Measurements from ENCODE around the gene EPHX1. TPM values are rescaled to one million over a fixed set of nuclear protein-coding genes. Genes with fewer than 3 reads are reported as not detected.
A peak's percentile ranks its signal among the peaks of the same experiment; 100 is the strongest.

The EPHX1 gene
- total and polyA plus RNA-seq, 2 donors (not counting 1 experiment from before 2014, with no cell fraction given), result 39.1 to 44.3 TPM

DNA sequence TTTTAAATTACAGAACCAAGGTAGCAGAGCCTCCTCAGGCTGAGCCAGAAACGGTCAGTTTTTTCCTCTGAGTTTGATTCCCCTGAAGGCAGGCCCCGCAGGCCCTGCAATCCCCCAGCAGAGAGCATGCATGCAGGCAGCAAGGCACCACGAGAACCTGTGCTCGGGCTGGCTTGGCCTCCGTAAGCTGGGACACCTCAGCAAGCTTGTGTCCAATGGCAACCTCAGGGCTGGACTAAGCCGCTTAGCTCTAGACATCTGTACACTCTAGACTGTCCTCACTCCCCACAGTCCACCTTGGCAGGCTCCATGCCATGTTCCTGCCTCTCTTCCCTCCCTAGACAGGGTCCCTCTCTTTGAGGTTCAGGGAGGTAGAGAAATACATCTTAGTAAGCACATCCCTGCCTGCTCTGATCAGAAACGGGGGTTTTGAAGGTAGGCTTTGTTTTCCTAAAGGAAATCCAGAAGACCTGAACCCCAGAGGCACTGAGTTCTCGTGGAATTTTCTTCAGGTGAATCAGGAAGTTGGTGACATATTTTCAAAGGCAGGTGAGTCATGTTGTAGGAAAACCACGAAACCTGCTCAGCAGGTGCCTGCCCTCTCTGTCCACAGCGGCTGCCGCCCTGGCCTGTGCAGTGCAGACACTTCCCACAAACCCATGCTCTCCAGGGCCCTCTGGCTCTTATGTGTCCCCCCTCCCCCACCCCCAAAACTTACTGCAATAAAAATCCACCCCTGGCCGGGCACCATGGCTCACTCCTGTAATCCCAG, 65.3 kb downstream of the EPHX1 start:
- Histone ChIP-seq H2AFZ (ENCODE audit: low read length) (no peak overlapping the region), H3K79me2 (ENCODE audit: control insufficient read depth, insufficient read depth, low read length) (peaks cover 3% of the 10 kb centered on the region), H3K4me3 (replicated peaks in 1 of 4; ENCODE audit: control extremely low read depth in 1 of 4, insufficient read depth in 1 of 4, low read depth in 3 of 4, low read length in 4 of 4) (no peak overlapping the region), H3K36me3 (ENCODE audit: control insufficient read depth, insufficient read depth, low read length) (peaks cover 16% of the 10 kb centered on the region), H3K9ac (ENCODE audit: insufficient read depth, low read length) (no peak overlapping the region), H3K4me2 (ENCODE audit: extremely low read depth, insufficient read depth, low read length) (no peak overlapping the region), H3K27me3 (ENCODE audit: control insufficient read depth, insufficient read depth, low read length) (no peaks in the 10 kb centered on the region), H3K4me1 (ENCODE audit: control insufficient read depth, extremely low read depth, insufficient read depth, low read length) (peaks cover 7% of the 10 kb centered on the region), H4K20me1 (ENCODE audit: control insufficient read depth, extremely low read depth, insufficient read depth, low read length) (no peaks in the 10 kb centered on the region), H3K27ac (ENCODE audit: insufficient read depth, low read length) (no peak overlapping the region), H3K9me3 (ENCODE audit: control insufficient read depth, insufficient read depth, low read depth, low read length) (no peaks in the 10 kb centered on the region)
- DNase-seq (ENCODE audit: low read depth in 2 of 2), result no peak
- TF ChIP-seq, protein P1, sequence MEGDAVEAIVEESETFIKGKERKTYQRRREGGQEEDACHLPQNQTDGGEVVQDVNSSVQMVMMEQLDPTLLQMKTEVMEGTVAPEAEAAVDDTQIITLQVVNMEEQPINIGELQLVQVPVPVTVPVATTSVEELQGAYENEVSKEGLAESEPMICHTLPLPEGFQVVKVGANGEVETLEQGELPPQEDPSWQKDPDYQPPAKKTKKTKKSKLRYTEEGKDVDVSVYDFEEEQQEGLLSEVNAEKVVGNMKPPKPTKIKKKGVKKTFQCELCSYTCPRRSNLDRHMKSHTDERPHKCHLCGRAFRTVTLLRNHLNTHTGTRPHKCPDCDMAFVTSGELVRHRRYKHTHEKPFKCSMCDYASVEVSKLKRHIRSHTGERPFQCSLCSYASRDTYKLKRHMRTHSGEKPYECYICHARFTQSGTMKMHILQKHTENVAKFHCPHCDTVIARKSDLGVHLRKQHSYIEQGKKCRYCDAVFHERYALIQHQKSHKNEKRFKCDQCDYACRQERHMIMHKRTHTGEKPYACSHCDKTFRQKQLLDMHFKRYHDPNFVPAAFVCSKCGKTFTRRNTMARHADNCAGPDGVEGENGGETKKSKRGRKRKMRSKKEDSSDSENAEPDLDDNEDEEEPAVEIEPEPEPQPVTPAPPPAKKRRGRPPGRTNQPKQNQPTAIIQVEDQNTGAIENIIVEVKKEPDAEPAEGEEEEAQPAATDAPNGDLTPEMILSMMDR (conservative IDR thresholded peaks at IDR 0.05 in 1 of 2, IDR thresholded peaks at IDR 0.05 in 1 of 2; ENCODE audit: low read depth in 1 of 2, low read length in 2 of 2), result no peak
- no peak for TF ChIP-seq EZH2 (IDR thresholded peaks at IDR 0.05; ENCODE audit: low read length, missing control alignments)

DNA sequence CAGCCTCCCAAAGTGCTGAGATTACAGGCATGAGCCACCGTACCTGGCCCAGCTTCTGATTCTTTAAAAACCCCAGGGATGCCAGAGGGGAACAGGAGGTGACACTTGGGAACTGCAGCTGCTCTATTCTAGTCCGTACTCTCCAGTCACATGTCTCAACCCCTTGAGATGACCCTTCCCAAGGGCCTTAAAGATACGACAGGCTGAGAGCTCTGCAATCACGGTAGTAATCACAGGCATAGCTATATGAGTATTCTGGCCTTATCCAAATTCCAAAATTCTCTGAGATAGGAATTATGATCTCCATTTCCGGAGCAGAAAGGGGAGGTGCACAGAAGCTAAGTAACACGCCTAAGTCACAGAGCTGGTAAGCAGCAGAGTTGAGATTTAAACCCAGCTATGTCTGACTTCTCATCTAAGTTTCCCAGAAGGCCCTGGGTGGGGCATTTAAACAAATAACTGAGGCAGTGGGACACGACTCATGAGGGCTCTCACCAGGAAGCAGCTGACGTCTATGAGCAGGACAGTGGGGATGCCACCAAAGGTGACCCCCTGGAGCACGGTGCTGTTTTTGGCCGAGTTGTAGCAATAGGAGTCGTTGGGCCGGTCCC, 67.1 kb downstream of the EPHX1 start:
- H4K20me1 ChIP-seq (ENCODE audit: control insufficient read depth, extremely low read depth, insufficient read depth, low read length), result no peaks in the 10 kb centered on the region
- H3K36me3 ChIP-seq (ENCODE audit: control insufficient read depth, insufficient read depth, low read length), result peaks cover 10% of the 10 kb centered on the region
- TF ChIP-seq, protein P1 (conservative IDR thresholded peaks at IDR 0.05 in 1 of 2, IDR thresholded peaks at IDR 0.05 in 1 of 2; ENCODE audit: low read depth in 1 of 2, low read length in 2 of 2), result no peak
- no peak for TF ChIP-seq EZH2 (IDR thresholded peaks at IDR 0.05; ENCODE audit: low read length, missing control alignments)
- peaks cover 8% of the 10 kb centered on the region for H3K79me2 ChIP-seq (ENCODE audit: control insufficient read depth, insufficient read depth, low read length)
- H3K4me3 ChIP-seq (replicated peaks in 1 of 4; ENCODE audit: control extremely low read depth in 1 of 4, insufficient read depth in 1 of 4, low read depth in 3 of 4, low read length in 4 of 4), result no peak overlapping the region
- no peak overlapping the region for H3K27ac ChIP-seq (ENCODE audit: insufficient read depth, low read length)
- H3K4me2 ChIP-seq (ENCODE audit: extremely low read depth, insufficient read depth, low read length), result no peak overlapping the region
- H3K9me3 ChIP-seq (ENCODE audit: control insufficient read depth, insufficient read depth, low read depth, low read length), result no peaks in the 10 kb centered on the region
- no peak overlapping the region for H2AFZ ChIP-seq (ENCODE audit: low read length)
- H3K4me1 ChIP-seq (ENCODE audit: control insufficient read depth, extremely low read depth, insufficient read depth, low read length), result peaks cover 12% of the 10 kb centered on the region
- no peaks in the 10 kb centered on the region for H3K27me3 ChIP-seq (ENCODE audit: control insufficient read depth, insufficient read depth, low read length)
- no peak overlapping the region for H3K9ac ChIP-seq (ENCODE audit: insufficient read depth, low read length)
- no peak for DNase-seq (ENCODE audit: low read depth in 2 of 2)

DNA sequence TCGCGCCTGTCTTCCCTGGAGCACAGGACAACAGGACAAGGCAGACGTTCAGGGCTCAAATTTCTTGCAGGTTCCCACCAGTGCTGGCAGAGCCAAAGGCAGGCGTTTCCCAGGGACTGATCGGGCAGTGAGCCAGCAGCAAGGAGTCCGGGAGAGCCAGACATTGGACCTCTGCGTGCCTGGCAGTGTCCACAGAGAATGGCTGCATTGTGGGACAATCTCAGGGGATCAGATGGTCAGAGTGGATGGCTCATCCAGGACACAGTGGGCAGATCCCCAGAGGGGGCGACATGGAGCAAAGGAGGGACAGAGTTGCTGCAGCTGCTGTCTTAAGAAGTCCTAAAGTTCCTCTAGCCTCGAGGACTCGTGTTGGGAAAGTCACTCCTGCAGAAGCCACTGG, 67.7 kb downstream of the EPHX1 start:
- peak; percentile 35 to 45 for DNase-seq (ENCODE audit: low read depth in 2 of 2)
- no peaks in the 10 kb centered on the region for H3K27me3 ChIP-seq (ENCODE audit: control insufficient read depth, insufficient read depth, low read length)
- no peaks in the 10 kb centered on the region for H3K9me3 ChIP-seq (ENCODE audit: control insufficient read depth, insufficient read depth, low read depth, low read length)
- peaks cover 8% of the 10 kb centered on the region for H3K79me2 ChIP-seq (ENCODE audit: control insufficient read depth, insufficient read depth, low read length)
- H3K4me1 ChIP-seq (ENCODE audit: control insufficient read depth, extremely low read depth, insufficient read depth, low read length), result peaks cover 12% of the 10 kb centered on the region
- TF ChIP-seq EZH2 (IDR thresholded peaks at IDR 0.05; ENCODE audit: low read length, missing control alignments), result no peak
- TF ChIP-seq, protein P1 (conservative IDR thresholded peaks at IDR 0.05 in 1 of 2, IDR thresholded peaks at IDR 0.05 in 1 of 2; ENCODE audit: low read depth in 1 of 2, low read length in 2 of 2), result peak; percentile 28 to 68
- H2AFZ ChIP-seq (ENCODE audit: low read length), result no peak overlapping the region
- H3K27ac ChIP-seq (ENCODE audit: insufficient read depth, low read length), result no peak overlapping the region
- no peaks in the 10 kb centered on the region for H4K20me1 ChIP-seq (ENCODE audit: control insufficient read depth, extremely low read depth, insufficient read depth, low read length)
- H3K9ac ChIP-seq (ENCODE audit: insufficient read depth, low read length), result no peak overlapping the region
- no peak overlapping the region for H3K4me2 ChIP-seq (ENCODE audit: extremely low read depth, insufficient read depth, low read length)
- peaks cover 10% of the 10 kb centered on the region for H3K36me3 ChIP-seq (ENCODE audit: control insufficient read depth, insufficient read depth, low read length)
- no peak overlapping the region for H3K4me3 ChIP-seq (replicated peaks in 1 of 4; ENCODE audit: control extremely low read depth in 1 of 4, insufficient read depth in 1 of 4, low read depth in 3 of 4, low read length in 4 of 4)

All from fibroblast of lung (primary cell).